Stomach (tissue), 9 donors: ENCODE results near the gene NFE2L1. TPM values are rescaled to one million over a fixed set of nuclear protein-coding genes. Genes with fewer than 3 reads are reported as not detected.

ENCODE experiments used
- DNase-seq, 2 donors: peaks; one replicate each; pipeline versions ENCODE4 v3.0.0 to v3.0.0-alpha.2; 2013 to 2019
- H3K27ac ChIP-seq, 5 donors: fragments of 200-600 bp in 4 of 5; sonication (generic) in 4 of 5; one replicate each; pipeline ENCODE4 v1.5.1; 2013 to 2019; ENCODE audit warnings: mild to moderate bottlenecking in 1 of 5, moderate library complexity in 1 of 5
- H3K27me3 ChIP-seq, 3 donors: fragments of 200-600 bp; sonication (generic); one replicate each; pipeline ENCODE4 v1.5.1; 2017 to 2019; ENCODE audit warnings: mixed run types in 1 of 3
- H3K36me3 ChIP-seq, 4 donors: fragments of 200-600 bp; sonication (generic); 1 replicate in 3 of 4; 2 replicates in 1 of 4; pipeline ENCODE4 v1.5.1; 2016 to 2019
- H3K4me1 ChIP-seq, 4 donors: fragments of 200-600 bp; sonication (generic); one replicate each; pipeline ENCODE4 v1.5.1; 2016 to 2019
- H3K4me3 ChIP-seq, 4 donors: fragments of 200-600 bp; sonication (generic) in 3 of 4; one replicate each; pipeline ENCODE4 v1.5.1; 2016 to 2019; ENCODE audit warnings: mild to moderate bottlenecking in 1 of 4
- H3K9me3 ChIP-seq, 4 donors: fragments of 200-600 bp; sonication (generic); one replicate each; pipeline ENCODE4 v1.5.1; 2016 to 2019
- CTCF ChIP-seq, 7 experiments: fragments of 450-650 bp in 4 of 7; fragments of 200-600 bp in 3 of 7; sonication (generic) in 3 of 7; IDR thresholded peaks; one replicate each; pipeline ENCODE4 v1.5.1; 2016 to 2019; ENCODE audit warnings: antibody characterized with exemption in 7 of 7, control low read depth in 2 of 7, mild to moderate bottlenecking in 1 of 7
- EP300 ChIP-seq: sonication (generic); formaldehyde crosslinking; IDR thresholded peaks from one replicate; pipeline ENCODE4 v1.6.1; 2017; ENCODE audit warnings: antibody characterized with exemption
- POLR2A ChIP-seq, 4 donors: fragments of 450-650 bp; IDR thresholded peaks; one replicate each; pipeline ENCODE4 v1.6.1; 2016; ENCODE audit warnings: antibody characterized with exemption in 4 of 4, control low read depth in 2 of 4, mild to moderate bottlenecking in 1 of 4, moderate library complexity in 1 of 4
- POLR2AphosphoS5 ChIP-seq, 3 donors: sonication (generic); formaldehyde crosslinking; IDR thresholded peaks; one replicate each; pipeline ENCODE4 v1.6.1; 2016; ENCODE audit warnings: antibody characterized with exemption in 3 of 3
- WGBS, 5 donors: extraction: QIAGEN DNeasy Blood & Tissue Kit in 3 of 5; methylation state at CpG; one replicate each; pipeline versions ENCODE4 v1.1.5 to v1.1.7; 2013 to 2018; 5-methylcytosine and 5-hydroxymethylcytosine counted together
- intact Hi-C: fragments of 100-400 bp; cut with DNase I; formaldehyde crosslinking; loops from one replicate; pipeline ENCODE4 v1.15.1; 2023; ENCODE audit warnings: low total_unique reads
- polyA plus RNA-seq, 3 donors: library from polyadenylated mRNA; stranded (reverse); fragments of 200-250 nt; gene quantifications; one replicate each; pipeline ENCODE4 v1.2.3, GENCODE V29; 2013
- total RNA-seq, 5 donors: library from RNA; depleted of rRNA; stranded (reverse); fragments of >200 nt; gene quantifications; one replicate each; pipeline versions ENCODE4 v1.1.0 to v1.2.3, GENCODE V29; 2014 to 2016
- donor health status: healthy with polysubstance abuse.
- donor health status: Bipolar disorder and iron deficiency.
- donor health status: healthy.

NFE2L1 gene
- total and polyA plus RNA-seq, 8 donors = 25.2 to 160 (median 58.3) TPM

DNA sequence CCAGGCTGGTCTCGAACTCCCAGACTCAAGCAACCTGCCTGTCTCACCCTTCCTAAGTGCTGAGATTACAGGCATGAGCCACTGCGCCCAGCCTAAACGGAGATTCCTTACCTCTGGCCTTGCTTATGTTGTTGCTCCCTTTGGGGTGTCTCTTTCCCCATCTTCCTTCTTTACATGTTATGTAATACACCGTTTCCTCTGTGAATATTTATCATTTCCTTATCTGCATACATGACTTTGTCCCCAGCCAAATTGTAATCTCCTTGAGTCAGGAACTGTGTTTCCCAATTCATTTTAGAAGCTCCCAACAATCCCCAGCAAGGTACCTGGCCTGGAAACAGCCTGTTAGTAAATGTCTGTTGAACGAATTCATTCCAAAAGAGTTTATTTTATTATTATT lies 26.2 kb upstream of the NFE2L1 start:
- H3K4me3 ChIP-seq = no peak overlapping the region
- intact Hi-C loops = no loop called here
- no peak overlapping the region for H3K27ac ChIP-seq
- DNase-seq = no peak
- H3K27me3 ChIP-seq = peaks cover 0 to 22% (median 11%) of the 10 kb centered on the region in 3 donors
- no peaks in the 10 kb centered on the region for H3K36me3 ChIP-seq
- WGBS, 5 donors = 64 to 75% (median 68%) methylated on average over 5 of the region's 5 CpGs
- H3K4me1 ChIP-seq = peaks cover 34 to 59% (median 41%) of the 10 kb centered on the region in 4 donors
- no peak for TF ChIP-seq POLR2A (IDR thresholded peaks at IDR 0.05)
- no peak for TF ChIP-seq POLR2AphosphoS5 (IDR thresholded peaks at IDR 0.05)
- no peak for TF ChIP-seq CTCF (IDR thresholded peaks at IDR 0.05)
- no peak for TF ChIP-seq EP300
- no peaks in the 10 kb centered on the region for H3K9me3 ChIP-seq

DNA sequence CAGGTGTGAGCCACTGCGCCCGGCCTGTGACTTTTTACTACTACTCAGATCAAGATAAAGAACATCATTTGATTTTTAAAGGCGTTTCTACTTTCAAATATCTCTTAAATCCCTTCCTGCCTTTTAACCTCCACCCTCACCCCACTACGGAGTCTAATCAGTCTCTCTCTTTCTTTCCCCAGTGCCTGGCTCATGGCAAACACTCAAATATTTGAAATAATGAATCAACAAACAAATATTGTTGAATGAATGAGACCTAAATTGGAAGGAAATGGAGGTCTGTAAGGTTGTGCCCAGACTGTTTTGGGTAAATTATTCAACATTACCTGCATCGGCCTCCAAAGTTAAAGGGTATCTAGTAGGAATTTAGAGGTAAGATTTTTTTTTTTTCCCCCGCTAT lies 25.3 kb upstream of the NFE2L1 start:
- no peak for DNase-seq
- no peaks in the 10 kb centered on the region for H3K9me3 ChIP-seq
- peaks cover 34 to 56% (median 46%) of the 10 kb centered on the region in 4 donors for H3K4me1 ChIP-seq
- peaks cover 0 to 22% (median 11%) of the 10 kb centered on the region in 3 donors for H3K27me3 ChIP-seq
- TF ChIP-seq CTCF (IDR thresholded peaks at IDR 0.05) (no peak), EP300 (no peak), POLR2AphosphoS5 (IDR thresholded peaks at IDR 0.05) (no peak), POLR2A (IDR thresholded peaks at IDR 0.05) (no peak)
- H3K27ac ChIP-seq = peak overlapping the region in 1 of 5 donors; percentile 86
- H3K36me3 ChIP-seq = no peaks in the 10 kb centered on the region
- 22 to 39% (median 30%) methylated on average over 6 of the region's 6 CpGs for WGBS, 5 donors
- intact Hi-C loops = no loop called here
- H3K4me3 ChIP-seq = peak overlapping the region; percentile 47 to 57 (median 49)

DNA sequence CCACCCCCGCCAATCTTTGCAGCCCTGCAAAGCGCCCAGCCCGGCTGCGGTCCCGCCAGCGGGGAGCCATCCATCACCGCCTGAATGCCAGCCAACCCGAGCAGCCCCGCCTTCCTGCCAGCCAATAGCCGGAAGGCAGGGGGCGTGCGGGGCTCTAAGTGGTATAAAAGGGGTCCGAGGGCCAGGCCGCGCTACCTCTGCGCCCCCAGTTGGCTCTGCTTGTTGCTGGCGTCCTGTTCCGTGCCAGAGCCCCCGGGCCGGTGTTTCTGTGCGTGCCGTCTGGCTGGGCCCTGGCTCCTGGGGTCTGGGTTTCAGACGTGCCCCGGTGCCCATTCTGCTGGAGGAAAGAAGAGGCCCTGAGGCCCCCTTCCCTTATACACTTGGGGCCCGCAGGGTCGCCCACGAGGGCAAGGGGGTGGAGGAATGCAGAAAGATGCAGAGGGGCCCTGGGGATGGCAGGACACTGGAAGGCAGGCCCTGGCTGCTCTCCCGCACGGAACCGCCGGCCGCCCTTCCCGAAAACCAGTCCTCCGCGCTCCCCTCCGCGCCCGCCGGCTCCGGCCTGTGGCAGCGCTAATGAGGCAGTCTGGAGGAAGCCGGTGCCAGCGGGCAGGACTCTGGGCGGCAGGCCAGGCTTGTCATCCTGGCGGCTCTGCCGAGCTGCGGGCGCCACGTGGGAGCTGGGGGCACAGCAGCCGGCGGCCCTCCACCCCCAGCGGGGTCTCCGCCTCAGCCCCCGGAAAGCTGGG lies 24.6 kb upstream of the NFE2L1 start:
- peaks cover 0 to 22% (median 11%) of the 10 kb centered on the region in 3 donors for H3K27me3 ChIP-seq
- intact Hi-C loops = no loop called here
- H3K4me3 ChIP-seq = peak overlapping the region; percentile 47 to 57 (median 49)
- H3K9me3 ChIP-seq = no peaks in the 10 kb centered on the region
- TF ChIP-seq POLR2A (IDR thresholded peaks at IDR 0.05) = no peak
- TF ChIP-seq EP300 = no peak
- peak in 4 of 7 experiments; percentile 16 to 28 (median 20) for TF ChIP-seq CTCF (IDR thresholded peaks at IDR 0.05)
- peak; percentile 44 to 73 (median 57) for TF ChIP-seq POLR2AphosphoS5 (IDR thresholded peaks at IDR 0.05)
- 0 to 2% (median 1%) methylated on average over 20 to 54 of the region's 54 CpGs for WGBS, 5 donors
- H3K36me3 ChIP-seq = no peaks in the 10 kb centered on the region
- DNase-seq = peak; percentile 92 to 94
- peak overlapping the region; percentile 56 to 87 (median 82) for H3K27ac ChIP-seq
- peaks cover 34 to 53% (median 46%) of the 10 kb centered on the region in 4 donors for H3K4me1 ChIP-seq

DNA sequence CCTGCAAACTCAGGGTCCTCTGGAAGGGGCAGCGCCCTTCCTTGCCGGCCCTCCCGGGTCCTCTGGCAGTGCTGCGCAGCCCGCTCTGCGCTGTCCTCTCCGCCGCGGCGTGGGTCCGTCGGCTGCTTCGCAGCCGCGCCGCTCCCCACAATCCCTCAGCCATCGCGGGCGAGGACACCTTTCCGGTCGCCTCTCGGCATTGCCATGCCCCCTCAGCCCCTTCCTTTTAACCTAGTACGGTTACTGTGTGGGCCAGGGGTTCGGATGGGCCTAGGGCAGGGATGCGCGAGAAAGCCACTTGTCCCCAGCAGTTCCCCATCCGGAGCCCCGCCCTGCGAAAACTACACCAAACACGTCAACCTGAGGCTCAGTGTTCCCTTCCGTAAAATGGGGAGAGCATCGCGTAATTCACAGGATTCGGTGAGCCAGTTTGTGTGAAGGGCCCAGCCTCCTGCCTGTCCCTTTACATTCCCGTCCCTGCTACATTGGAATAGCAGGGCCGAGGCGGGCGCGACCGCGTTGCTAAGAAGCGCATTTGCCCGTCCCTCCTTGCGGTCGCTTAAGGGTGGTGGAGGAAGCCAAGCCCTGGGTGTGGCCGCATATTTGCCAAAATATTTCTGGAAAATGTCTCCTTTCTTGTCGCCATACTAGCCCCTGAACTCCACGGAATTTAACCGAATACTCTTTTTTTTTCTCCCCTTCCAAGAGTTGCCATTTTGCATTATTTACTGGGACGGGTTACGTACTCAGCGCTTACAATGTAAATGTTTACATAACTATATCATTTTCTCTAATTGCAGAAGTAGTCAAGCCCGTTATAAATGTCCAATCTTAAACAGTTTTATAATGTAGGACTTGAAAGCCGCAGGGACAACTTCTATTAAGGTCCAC lies 23.8 kb upstream of the NFE2L1 start:
- peak overlapping the region; percentile 56 to 87 (median 82) for H3K27ac ChIP-seq
- DNase-seq = peak; percentile 57 to 79
- intact Hi-C loops = loop anchor here (5.0 kb wide), 2 partner anchors 53 to 103 kb away; no protein-coding TSS in a partner anchor
- WGBS, 5 donors = 0 to 1% (median 1%) methylated on average over 37 to 54 of the region's 54 CpGs
- H3K9me3 ChIP-seq = no peaks in the 10 kb centered on the region
- H3K4me3 ChIP-seq = peak overlapping the region; percentile 47 to 57 (median 49)
- peaks cover 0 to 22% (median 11%) of the 10 kb centered on the region in 3 donors for H3K27me3 ChIP-seq
- peak in 1 of 3 donors; percentile 8 for TF ChIP-seq POLR2AphosphoS5 (IDR thresholded peaks at IDR 0.05)
- no peak for TF ChIP-seq EP300
- TF ChIP-seq POLR2A (IDR thresholded peaks at IDR 0.05) = no peak
- no peak for TF ChIP-seq CTCF (IDR thresholded peaks at IDR 0.05)
- peaks cover 34 to 53% (median 46%) of the 10 kb centered on the region in 4 donors for H3K4me1 ChIP-seq
- H3K36me3 ChIP-seq = no peaks in the 10 kb centered on the region
